OCI-LY3 (cell line): Measurements from ENCODE around the gene PPP6R1.

ENCODE experiments used
- H2AFZ ChIP-seq: fragments of 200-600, 300-600 bp; shearing (Covaris generic); 2 replicates; pipeline ENCODE4 v1.6.0; 2014; ENCODE audit warnings: antibody characterized with exemption, low read depth, low read length
- H3K27ac ChIP-seq: fragments of 200-600, 300-600 bp; sonication (generic); 2 replicates; pipeline ENCODE4 v1.5.1; 2014; ENCODE audit warnings: mild to moderate bottlenecking, low read length, moderate library complexity, mixed read lengths
- H3K27me3 ChIP-seq: fragments of 200-600, 300-600 bp; sonication (generic); 2 replicates; pipeline ENCODE4 v1.6.1; 2014; ENCODE audit warnings: low read depth, low read length, mixed read lengths
- H3K36me3 ChIP-seq: fragments of 200-600, 300-600 bp; sonication (generic); replicated peaks from 2 replicates; pipeline ENCODE3; 2014; ENCODE audit warnings: low read depth, low read length, mixed read lengths
- H3K4me1 ChIP-seq: fragments of 300-600, 200-600 bp; sonication (generic); 2 replicates; pipeline ENCODE4 v1.6.1; 2014; ENCODE audit warnings: low read length, mixed read lengths
- H3K4me2 ChIP-seq: fragments of 200-600, 300-600 bp; sonication (generic); 2 replicates; pipeline ENCODE4 v1.6.1; 2014; ENCODE audit warnings: low read length, mixed read lengths
- H3K4me3 ChIP-seq: fragments of 300-600, 200-600 bp; sonication (generic); 2 replicates; pipeline ENCODE4 v1.5.1; 2014; ENCODE audit warnings: antibody characterized with exemption, mild to moderate bottlenecking, low read length, moderate library complexity
- H3K79me2 ChIP-seq: fragments of 300-600, 200-600 bp; shearing (Covaris generic); 2 replicates; pipeline ENCODE4 v1.6.1; 2014; ENCODE audit warnings: mild to moderate bottlenecking, low read length, mixed read lengths
- H3K9ac ChIP-seq: fragments of 300-600, 200-600 bp; shearing (Covaris generic); 2 replicates; pipeline ENCODE4 v1.6.0; 2014; ENCODE audit warnings: mild to moderate bottlenecking, low read length, moderate library complexity
- H3K9me3 ChIP-seq: fragments of 200-600, 300-600 bp; shearing (Covaris generic); 2 replicates; pipeline ENCODE4 v1.6.1; 2014; ENCODE audit warnings: low read length, mixed read lengths; ENCODE audit not compliant: insufficient read depth
- H4K20me1 ChIP-seq: fragments of 200-600, 300-600 bp; sonication (generic); 2 replicates; pipeline ENCODE4 v1.6.1; 2016; ENCODE audit warnings: low read length, mixed read lengths; ENCODE audit not compliant: insufficient read depth
- EZH2phosphoT487 ChIP-seq: fragments of 200-600 bp; shearing (Covaris generic); IDR thresholded peaks from 2 replicates; pipeline ENCODE4 v1.6.1; 2018; ENCODE audit warnings: antibody characterized with exemption, mixed run types, low read depth
- TF ChIP-seq, protein P1 (sequence below): fragments of 200-600, 300-600 bp; sonication (generic); IDR thresholded peaks from 2 replicates; pipeline ENCODE4 v1.5.1; 2014; ENCODE audit warnings: antibody characterized with exemption, low read length, low read depth

Gene PPP6R1

DNA sequence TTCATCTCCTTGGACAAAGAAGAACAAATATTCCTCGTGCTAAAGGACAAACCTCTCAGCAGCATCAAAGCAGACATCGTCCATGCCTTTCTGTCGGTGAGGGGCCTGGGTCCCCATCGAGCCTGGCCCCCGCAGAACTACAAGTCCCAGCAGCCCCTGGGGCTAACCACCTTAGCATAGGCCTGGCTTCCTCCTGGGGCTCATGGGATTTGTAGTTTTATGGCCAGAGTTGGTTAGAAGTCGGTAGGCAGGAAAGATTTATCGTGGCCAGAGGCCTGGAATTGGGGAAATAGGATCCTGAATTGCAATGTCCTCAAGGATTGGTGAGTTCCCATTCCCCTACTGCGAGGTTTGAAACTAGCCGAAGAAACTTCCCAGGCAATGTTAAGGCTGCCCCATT is 46.7 kb upstream of the PPP6R1 start:
- no peak overlapping the region for H3K9ac ChIP-seq
- no peaks in the 10 kb centered on the region for H3K9me3 ChIP-seq
- no peak overlapping the region for H2AFZ ChIP-seq
- no peaks in the 10 kb centered on the region for H3K36me3 ChIP-seq
- no peak overlapping the region for H3K4me2 ChIP-seq
- no peak overlapping the region for H3K4me3 ChIP-seq
- no peaks in the 10 kb centered on the region for H3K79me2 ChIP-seq
- H3K27ac ChIP-seq = no peak overlapping the region
- no peaks in the 10 kb centered on the region for H4K20me1 ChIP-seq
- H3K27me3 ChIP-seq = no peaks in the 10 kb centered on the region
- peaks cover 10% of the 10 kb centered on the region; the same call in 1 of the 2 replicates for H3K4me1 ChIP-seq
- TF ChIP-seq EZH2phosphoT487 = no peak
- TF ChIP-seq, protein P1, sequence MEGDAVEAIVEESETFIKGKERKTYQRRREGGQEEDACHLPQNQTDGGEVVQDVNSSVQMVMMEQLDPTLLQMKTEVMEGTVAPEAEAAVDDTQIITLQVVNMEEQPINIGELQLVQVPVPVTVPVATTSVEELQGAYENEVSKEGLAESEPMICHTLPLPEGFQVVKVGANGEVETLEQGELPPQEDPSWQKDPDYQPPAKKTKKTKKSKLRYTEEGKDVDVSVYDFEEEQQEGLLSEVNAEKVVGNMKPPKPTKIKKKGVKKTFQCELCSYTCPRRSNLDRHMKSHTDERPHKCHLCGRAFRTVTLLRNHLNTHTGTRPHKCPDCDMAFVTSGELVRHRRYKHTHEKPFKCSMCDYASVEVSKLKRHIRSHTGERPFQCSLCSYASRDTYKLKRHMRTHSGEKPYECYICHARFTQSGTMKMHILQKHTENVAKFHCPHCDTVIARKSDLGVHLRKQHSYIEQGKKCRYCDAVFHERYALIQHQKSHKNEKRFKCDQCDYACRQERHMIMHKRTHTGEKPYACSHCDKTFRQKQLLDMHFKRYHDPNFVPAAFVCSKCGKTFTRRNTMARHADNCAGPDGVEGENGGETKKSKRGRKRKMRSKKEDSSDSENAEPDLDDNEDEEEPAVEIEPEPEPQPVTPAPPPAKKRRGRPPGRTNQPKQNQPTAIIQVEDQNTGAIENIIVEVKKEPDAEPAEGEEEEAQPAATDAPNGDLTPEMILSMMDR = no peak

- no peaks in the 10 kb centered on the region for H3K9me3 ChIP-seq
- no peaks in the 10 kb centered on the region for H3K36me3 ChIP-seq
- H3K27me3 ChIP-seq = no peaks in the 10 kb centered on the region
- H3K4me3 ChIP-seq = no peak overlapping the region
- H3K9ac ChIP-seq = no peak overlapping the region
- peaks cover 10% of the 10 kb centered on the region; the same call in 1 of the 2 replicates for H3K4me1 ChIP-seq
- no peaks in the 10 kb centered on the region for H4K20me1 ChIP-seq
- no peak overlapping the region for H3K27ac ChIP-seq
- TF ChIP-seq, protein P1 = no peak
- TF ChIP-seq EZH2phosphoT487 = no peak
- no peak overlapping the region for H3K4me2 ChIP-seq
- no peaks in the 10 kb centered on the region for H3K79me2 ChIP-seq
- no peak overlapping the region for H2AFZ ChIP-seq
Observed at GRCh38 chr19:55304980-55305379, 46.2 kb upstream of the PPP6R1 start.

GRCh38 chr19:55304279-55304978 is 45.6 kb upstream of the PPP6R1 start:
- Histone ChIP-seq H2AFZ (no peak overlapping the region), H3K4me2 (no peak overlapping the region), H3K4me1 (peaks cover 10% of the 10 kb centered on the region; the same call in 1 of the 2 replicates), H3K79me2 (no peaks in the 10 kb centered on the region), H4K20me1 (no peaks in the 10 kb centered on the region), H3K36me3 (no peaks in the 10 kb centered on the region), H3K27ac (no peak overlapping the region), H3K27me3 (no peaks in the 10 kb centered on the region), H3K4me3 (no peak overlapping the region), H3K9ac (no peak overlapping the region), H3K9me3 (no peaks in the 10 kb centered on the region)
- TF ChIP-seq, protein P1 = no peak
- no peak for TF ChIP-seq EZH2phosphoT487

GRCh38 chr19:55303477-55303876 is 44.7 kb upstream of the PPP6R1 start:
- H3K9ac ChIP-seq = no peak overlapping the region
- peaks cover 3% of the 10 kb centered on the region; the same call in 1 of the 2 replicates for H3K27me3 ChIP-seq
- no peak overlapping the region for H2AFZ ChIP-seq
- no peaks in the 10 kb centered on the region for H4K20me1 ChIP-seq
- no peak overlapping the region for H3K4me2 ChIP-seq
- no peaks in the 10 kb centered on the region for H3K9me3 ChIP-seq
- H3K79me2 ChIP-seq = no peaks in the 10 kb centered on the region
- no peak overlapping the region for H3K27ac ChIP-seq
- no peak overlapping the region for H3K4me3 ChIP-seq
- TF ChIP-seq EZH2phosphoT487 = no peak
- TF ChIP-seq, protein P1 = no peak
- peaks cover 10% of the 10 kb centered on the region; the same call in 1 of the 2 replicates for H3K4me1 ChIP-seq
- H3K36me3 ChIP-seq = no peaks in the 10 kb centered on the region
